ENCODE data around the gene MCAM. TPM values are rescaled to one million over a fixed set of nuclear protein-coding genes. Genes with fewer than 3 reads are reported as not detected.

Gene MCAM
- total RNA-seq, 1 experiment from 2014 or later: 38.8 TPM

- Histone ChIP-seq H3K9me3 (ENCODE audit: insufficient read depth, low read depth) (no peaks in the 10 kb centered on the region), H2AFZ (no peak overlapping the region), H3K4me1 (replicated peaks; ENCODE audit: insufficient read depth) (peaks cover 16% of the 10 kb centered on the region), H3K27ac (no peak overlapping the region), H3K4me3 (no peak overlapping the region), H3K36me3 (ENCODE audit: low read depth) (no peaks in the 10 kb centered on the region), H3F3A (ENCODE audit: insufficient read depth, low read depth) (peaks cover 25% of the 10 kb centered on the region; the same call in 1 of the 2 replicates), H3K79me2 (ENCODE audit: low read depth) (peaks cover 19% of the 10 kb centered on the region), H3K4me2 (peak overlapping the region; percentile 10; the same call in 1 of the 2 replicates), H4K20me1 (ENCODE audit: insufficient read depth) (no peaks in the 10 kb centered on the region), H3K27me3 (ENCODE audit: insufficient read depth, low read depth) (no peaks in the 10 kb centered on the region), H3K9me2 (ENCODE audit: insufficient read depth) (no peaks in the 10 kb centered on the region)
- ChIA-PET POLR2A (ENCODE audit: unreplicated experiment) (no interaction called here), CTCF (interaction anchor here (1.3 to 1.8 kb wide), 2 partner anchors 19 to 24 kb away, joined by 3 to 6 read pairs; no protein-coding TSS in a partner anchor)
- DNase-seq: no peak
- no TSS peak for BruUV-seq (replicated peaks)
- intact Hi-C loops (cut with micrococcal nuclease; ENCODE audit: unreplicated experiment): loop anchor here (5.0 kb wide), 1 partner anchor 410 kb away; the partner anchor contains the start of gene BCL9L
- TF ChIP-seq CTCF (conservative IDR thresholded peaks at IDR 0.05) (no peak), EZH2 (IDR thresholded peaks at IDR 0.05; ENCODE audit: low read depth) (no peak)
These were observed 20.0 kb upstream of the MCAM start for GRCh38 chr11:119336744-119337469.

GRCh38 chr11:119335655-119336543, 19.0 kb upstream of the MCAM start:
- POLR2A ChIA-PET (ENCODE audit: unreplicated experiment): interaction anchor here (0.6 kb wide), 1 partner anchor 715 kb away, joined by 4 read pairs; no protein-coding TSS in a partner anchor

More at GRCh38 chr11:119335655-119336543, 19.0 kb upstream of the MCAM start:
- CTCF ChIA-PET: no interaction called here
- no peak overlapping the region for H3K27ac ChIP-seq
- H2AFZ ChIP-seq: no peak overlapping the region
- H3K4me1 ChIP-seq (replicated peaks; ENCODE audit: insufficient read depth): peaks cover 16% of the 10 kb centered on the region
- no peaks in the 10 kb centered on the region for H3K27me3 ChIP-seq (ENCODE audit: insufficient read depth, low read depth)
- peaks cover 19% of the 10 kb centered on the region for H3K79me2 ChIP-seq (ENCODE audit: low read depth)
- TF ChIP-seq CTCF (conservative IDR thresholded peaks at IDR 0.05) (no peak), EZH2 (IDR thresholded peaks at IDR 0.05; ENCODE audit: low read depth) (no peak)
- peak overlapping the region; percentile 86 for H3K4me2 ChIP-seq
- peak overlapping the region; percentile 69; the same call in 1 of the 2 replicates for H3K4me3 ChIP-seq
- DNase-seq: no peak
- no peaks in the 10 kb centered on the region for H3K36me3 ChIP-seq (ENCODE audit: low read depth)
- H3F3A ChIP-seq (ENCODE audit: insufficient read depth, low read depth): peaks cover 25% of the 10 kb centered on the region; the same call in 1 of the 2 replicates
- no peaks in the 10 kb centered on the region for H4K20me1 ChIP-seq (ENCODE audit: insufficient read depth)
- BruUV-seq (replicated peaks): no TSS peak
- no peaks in the 10 kb centered on the region for H3K9me3 ChIP-seq (ENCODE audit: insufficient read depth, low read depth)
- no peaks in the 10 kb centered on the region for H3K9me2 ChIP-seq (ENCODE audit: insufficient read depth)
- intact Hi-C loops (cut with micrococcal nuclease; ENCODE audit: unreplicated experiment): loop anchor here (5.0 kb wide), 1 partner anchor 409 kb away; the partner anchor contains the start of gene BCL9L

All from PC-9 (cell line).